HG03469 (cell line): ENCODE results near the gene C3orf70.

Source experiments
- ATAC-seq: cut with Tn5 transposase; IDR thresholded peaks from one replicate; pipeline ENCODE4 v1.9.1; 2021; ENCODE audit warnings: mild to moderate bottlenecking, moderate library complexity, moderate number of reproducible peaks; ENCODE audit not compliant: unreplicated experiment

The C3orf70 gene

DNA sequence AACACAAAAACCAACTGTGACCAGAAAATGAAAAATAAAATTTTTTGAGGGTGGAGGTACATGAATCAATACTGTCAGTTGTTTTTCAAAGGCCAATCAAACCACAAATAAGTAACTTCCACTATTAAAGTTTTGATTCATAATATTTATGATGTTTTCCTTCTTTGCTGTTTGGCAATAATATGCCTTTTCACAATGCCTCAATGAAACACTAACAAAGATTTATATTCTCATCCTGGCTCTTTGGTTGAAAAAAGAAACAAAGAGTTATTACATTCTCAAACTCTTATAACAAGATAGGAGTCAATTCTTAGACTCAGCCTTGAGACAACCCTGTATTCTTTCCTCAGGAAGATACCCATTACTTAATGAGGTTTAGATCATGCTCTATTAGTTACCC is 63.1 kb downstream of the C3orf70 start:
- no peak for ATAC-seq

DNA sequence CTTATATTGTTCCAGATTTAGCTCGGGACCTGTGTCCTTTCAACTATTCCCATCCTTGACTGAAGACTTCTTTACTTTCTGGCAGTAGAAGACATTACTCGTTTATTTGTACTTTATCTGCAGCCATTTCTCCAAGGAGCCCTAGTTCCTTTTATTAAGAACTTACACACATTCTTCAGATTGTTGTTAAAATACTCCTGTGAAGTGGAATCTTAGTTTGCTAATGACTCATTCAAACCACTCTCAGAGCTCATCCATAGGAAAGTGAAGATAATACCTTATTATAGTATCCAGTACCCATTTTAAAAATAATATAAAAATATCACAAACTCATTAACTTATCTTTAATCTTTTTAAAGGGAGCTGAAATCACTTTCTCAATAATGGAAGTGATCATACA is 63.5 kb downstream of the C3orf70 start:
- no peak for ATAC-seq

DNA sequence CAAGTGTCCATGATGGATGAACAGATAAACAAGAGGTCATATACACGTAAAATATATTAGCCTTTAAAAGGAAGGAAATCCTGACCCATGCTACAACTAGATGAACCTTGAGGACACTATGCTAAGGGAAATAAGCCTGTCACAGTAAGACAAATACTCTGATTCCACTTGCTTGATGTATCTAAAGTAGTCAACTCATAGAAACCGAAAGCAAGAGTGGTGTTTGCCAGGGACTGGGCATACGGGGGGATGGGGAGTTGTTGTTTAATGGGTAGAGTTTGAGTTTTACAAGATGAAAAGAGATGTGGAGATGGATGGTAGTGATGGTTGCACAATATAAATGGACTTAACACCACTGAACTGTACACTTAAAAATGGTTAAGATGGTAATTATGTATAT is 65.4 kb downstream of the C3orf70 start:
- no peak for ATAC-seq

DNA sequence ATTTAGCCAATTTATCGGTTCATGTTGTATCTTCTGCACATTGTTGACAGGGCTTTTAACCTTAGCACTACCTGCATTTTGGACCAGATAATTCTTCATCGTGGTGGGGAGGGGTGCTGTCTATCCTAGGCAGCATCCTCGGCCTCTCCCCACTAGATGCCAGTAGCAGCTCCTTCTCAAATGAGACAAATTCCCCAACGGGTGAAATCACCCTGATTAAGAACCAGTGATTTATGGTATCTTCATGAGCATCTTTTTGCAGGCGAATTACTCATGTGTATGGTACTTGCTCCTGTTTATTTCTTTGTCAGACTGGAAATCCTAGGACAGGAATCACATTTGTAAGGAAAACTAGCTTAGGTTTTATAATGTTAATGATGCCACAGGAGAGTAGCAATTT is 68.0 kb downstream of the C3orf70 start:
- ATAC-seq = no peak

DNA sequence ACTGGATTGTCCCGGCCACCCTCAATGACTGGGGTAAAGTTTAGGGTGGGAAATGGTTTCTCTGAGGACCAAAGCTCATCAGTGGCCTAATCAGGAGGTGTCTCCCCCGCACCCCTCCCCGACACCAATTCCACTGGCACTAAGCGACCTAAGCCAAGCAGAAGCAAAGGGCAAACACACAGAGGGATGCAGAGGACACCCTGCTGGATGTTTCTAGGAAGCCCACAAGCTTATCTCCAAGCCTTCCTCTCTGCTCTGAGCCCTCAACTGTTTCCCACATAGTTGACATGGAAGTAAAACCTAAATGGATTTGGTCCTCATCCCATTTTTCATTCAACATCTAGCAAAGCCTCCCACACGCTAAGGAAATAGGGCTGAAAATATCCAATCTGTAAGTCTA is 68.5 kb downstream of the C3orf70 start:
- ATAC-seq = no peak

DNA sequence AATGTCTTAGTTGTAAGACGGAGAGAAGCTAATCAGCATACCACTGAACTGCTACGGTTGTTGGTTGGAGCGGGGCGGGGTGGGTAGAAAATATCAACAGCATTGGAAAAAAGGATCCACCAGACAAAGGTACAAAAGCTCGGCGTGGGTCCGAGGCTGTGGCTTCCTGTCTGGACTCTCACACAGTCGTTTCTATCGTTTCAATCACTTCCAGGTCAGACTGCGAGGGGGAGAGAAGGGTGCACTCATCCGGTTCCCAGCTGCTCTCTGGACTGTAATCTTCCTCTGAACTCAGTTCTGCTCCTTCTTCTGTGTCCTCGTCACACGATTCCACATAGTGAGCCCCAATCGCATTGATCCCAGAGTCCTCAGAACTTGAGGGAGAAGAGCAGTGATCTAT is 70.0 kb downstream of the C3orf70 start:
- ATAC-seq = no peak

DNA sequence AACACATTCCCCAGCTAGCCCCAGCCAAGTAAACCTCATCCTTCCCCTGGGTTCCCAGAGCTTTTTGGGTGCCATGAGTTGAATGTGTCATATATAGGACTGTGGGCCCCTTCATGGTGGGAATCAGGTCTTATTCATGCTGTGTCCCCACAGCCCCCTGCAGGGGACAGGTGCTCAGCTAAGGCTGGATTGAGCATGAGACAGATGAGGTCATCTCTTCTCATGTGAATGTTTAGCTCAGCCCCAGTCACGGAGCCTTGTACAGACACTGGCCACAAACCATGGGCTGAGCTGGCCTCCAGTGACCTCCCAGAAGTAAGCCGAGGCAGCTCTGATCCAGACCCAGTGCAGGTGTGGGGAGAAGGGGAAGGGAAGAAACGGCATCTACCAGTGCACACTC is 70.7 kb downstream of the C3orf70 start:
- no peak for ATAC-seq

DNA sequence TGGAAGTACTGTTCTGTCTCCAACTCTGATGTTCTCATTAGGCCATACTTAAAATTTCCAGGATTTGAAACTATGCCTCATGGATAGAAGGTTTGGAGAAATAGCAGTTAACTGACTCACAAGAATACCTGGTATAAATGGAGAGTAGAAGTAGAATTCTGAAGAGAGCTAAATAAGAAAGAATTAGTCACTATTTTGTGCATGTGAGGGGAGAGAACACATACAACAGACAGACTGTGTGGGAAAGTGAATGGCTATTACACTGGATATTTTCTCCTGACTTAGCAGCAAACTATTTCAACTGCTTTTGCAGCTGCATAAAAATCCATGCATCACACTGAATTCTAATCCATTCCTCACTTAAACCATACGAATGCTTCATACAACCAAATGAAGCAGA is 71.3 kb downstream of the C3orf70 start:
- no peak for ATAC-seq

DNA sequence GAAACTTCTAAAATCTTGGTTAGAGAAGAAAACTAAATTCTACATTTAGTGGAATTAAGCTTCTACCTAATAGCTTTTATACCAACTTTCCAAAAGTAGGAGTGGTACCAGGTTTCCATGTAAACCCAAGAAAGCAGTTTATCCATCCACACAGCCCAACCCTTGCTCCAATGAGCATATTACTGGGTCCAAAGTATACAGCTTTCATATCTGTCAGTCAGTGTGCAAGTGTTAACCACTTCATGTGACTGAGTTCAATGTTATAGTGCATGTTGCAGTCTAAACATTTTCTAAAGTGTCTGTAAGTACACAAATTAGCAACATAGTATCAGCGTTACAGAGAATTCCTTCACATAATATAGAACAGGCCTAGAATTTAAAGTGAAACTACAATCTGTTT is 73.2 kb downstream of the C3orf70 start:
- ATAC-seq = no peak

DNA sequence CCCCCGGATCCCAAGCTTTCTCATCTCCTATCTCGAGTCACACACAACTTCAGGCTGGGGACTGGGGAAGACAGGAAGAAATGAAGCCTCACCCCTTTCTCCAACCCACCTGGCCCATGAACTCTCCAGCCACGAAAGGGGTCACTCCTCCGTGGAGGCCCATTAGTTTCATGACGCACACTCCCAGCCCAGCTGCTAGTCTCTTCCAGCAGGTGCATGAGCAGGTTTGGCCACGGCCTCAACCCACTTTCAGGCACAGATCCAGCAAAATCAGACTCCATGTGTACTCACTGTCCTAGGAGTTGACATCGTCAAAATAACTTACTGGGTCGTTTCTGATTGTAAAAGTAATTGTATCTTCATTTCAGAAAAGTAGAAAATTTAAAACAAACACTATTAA is 76.6 kb downstream of the C3orf70 start:
- ATAC-seq = no peak

DNA sequence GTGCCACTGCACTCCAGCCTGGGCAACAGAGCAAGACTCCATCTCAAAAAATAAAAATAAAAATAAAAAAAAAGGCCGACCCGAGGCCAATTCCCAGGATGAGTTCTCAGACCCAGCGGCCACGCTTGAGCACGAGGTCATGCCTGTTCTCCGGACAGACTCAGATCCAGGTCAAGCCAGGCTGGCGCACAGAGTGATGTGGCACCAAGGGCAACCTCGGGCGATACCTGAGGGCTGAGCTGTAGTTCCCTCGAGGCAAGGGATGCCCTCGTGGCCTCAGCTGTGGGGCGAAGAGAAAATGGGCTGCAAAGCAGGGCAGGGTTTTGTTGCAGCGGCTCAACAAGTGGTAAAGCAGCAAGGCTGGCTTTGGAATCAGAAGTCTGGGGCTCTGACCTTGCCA is 77.3 kb downstream of the C3orf70 start:
- no peak for ATAC-seq

DNA sequence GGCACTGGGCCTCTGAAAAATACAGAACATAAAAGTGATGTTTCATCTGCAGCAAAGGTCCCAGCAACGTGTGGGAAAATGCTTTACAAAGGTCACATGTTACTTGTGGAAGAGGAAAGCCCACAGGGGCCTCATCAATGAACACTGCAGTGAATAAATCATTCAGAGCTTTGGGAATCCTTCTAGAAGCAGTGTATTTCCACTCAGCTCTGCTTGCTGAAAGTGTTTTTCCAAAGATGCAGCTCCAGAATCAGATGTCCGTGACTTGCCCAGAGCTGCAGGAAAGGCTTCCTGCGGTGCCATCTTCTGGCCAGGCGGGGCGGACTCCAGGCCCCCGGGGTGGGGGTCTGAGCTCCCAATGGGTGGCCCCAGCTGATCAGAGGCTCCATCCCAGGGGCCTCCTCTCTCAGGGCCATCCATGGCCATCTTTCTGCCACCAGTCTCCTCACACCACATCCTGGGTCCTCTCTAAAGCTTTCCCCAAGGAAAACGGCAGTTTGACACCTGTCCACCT is 81.5 kb downstream of the C3orf70 start:
- no peak for ATAC-seq

DNA sequence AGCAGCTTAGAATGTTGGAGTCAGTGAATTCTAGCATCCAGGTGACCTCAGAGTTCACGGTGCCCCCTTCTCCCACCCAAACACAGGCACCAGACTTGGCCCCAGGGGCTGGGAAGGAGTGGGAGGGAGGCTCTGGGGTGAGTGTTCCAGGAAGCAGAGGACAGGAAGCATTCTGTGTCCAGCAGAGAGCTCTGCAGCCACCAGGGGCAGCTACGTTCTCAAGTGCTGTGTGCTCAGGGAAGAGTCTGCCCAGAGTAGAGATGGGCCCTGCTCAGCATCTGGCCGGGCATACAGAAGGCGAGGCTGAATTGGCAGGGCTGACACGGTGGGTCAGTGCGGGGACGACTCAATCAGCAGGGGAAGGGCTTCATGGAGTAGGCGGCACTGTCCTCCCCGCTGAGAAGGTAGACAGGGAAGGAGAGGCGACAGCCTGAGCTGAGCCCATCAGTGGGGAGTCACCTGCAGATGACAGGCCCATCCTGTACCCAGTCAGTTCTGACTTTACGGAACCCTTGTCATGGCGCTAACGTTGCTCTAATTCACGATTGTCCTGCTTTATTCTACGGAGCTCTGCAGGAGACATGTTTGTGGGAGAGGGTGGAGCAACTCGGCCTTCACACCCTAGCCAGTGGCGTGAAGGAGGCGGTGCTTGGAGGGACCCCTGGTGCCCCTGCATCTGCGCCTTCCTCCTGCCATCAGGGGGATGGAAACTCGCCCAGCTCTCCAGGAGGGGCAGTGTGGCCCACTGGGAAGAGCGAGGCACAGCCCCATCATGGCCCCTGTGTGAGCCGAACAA is 82.2 kb downstream of the C3orf70 start:
- no peak for ATAC-seq

DNA sequence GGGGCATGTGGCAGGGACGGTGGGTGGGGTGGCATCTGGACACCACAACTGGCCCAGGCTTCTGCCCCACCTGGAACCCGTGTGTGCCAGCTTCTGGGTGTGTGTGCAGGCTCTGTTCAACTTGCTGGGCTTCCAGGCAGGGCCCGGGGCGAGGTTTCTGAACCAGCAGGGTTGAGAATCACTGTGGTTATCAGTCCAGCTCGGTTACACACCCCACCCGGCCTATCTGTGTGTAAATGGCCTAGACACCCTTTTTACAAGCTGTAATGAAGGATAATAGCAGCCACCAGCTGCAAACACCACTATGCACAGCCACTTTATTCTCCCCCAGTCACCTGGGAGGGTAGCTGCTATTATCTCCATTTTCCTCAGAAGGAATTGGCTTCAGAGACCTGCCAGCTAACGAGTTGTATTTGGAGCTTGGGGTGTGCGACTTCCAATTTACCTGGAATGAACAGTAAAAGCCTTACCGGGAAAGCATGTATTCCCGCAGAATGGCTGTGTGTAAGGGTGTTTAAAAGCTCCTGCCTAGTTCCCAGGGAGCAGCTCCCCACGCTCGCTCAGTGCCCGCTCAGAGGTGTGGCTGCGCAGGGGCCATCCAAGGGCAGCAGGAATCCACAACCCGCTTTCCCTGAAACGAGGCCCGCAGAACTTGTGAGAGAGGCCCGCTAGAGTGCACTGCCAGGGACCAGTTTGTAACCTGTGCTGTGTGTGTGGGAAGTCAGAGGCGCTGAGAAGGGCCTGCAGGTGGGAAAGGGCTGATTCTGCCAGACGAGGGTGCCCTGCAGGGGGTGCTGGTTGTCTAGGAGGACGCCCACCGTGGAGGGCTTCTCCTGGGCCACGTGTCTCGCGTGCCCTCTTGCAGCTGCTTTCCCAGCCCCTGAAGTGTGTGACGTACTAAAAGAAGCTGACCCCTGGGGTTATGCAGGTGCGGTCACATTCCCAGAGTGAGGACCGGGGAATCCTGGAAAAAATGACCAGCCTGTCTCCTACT is 83.5 kb downstream of the C3orf70 start:
- ATAC-seq = no peak

DNA sequence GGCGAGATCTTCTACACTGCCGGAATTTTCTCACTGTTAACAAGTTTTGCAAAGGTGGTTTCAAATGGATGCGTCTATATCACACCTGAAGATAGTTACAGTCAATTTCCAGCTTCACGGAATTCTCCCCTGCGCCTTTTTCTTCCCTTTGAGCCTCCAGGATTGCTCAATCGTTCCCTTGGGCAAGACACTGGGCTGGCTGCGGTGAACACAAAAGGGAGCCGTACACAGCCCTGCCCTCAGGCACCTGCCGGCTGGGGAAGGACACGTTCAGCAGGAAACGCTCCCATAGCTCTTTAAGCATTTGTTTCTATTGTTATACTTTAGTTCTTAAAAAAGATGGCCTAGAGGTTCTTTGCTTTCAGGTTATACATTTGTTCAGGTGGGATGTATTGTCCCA is 85.7 kb downstream of the C3orf70 start:
- no peak for ATAC-seq

DNA sequence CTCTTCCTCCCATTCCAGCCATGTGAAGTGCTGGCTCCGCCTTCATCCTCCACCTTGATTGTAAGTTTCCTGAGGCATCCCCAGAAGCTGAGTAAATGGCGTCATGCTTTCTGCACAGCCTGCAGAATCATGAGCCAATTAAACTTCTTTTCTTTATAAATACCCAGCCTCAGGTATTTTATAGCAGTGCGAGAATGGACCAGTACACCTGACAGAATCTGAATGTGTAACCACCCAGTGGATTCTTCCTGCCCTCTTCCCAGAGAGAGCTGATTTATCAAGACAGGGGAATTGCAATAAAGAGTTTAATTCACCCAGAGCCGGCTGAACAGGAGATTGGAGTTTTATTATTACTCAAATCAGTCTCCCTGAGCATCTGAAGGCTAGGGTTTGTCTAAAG is 86.6 kb downstream of the C3orf70 start:
- ATAC-seq = no peak

DNA sequence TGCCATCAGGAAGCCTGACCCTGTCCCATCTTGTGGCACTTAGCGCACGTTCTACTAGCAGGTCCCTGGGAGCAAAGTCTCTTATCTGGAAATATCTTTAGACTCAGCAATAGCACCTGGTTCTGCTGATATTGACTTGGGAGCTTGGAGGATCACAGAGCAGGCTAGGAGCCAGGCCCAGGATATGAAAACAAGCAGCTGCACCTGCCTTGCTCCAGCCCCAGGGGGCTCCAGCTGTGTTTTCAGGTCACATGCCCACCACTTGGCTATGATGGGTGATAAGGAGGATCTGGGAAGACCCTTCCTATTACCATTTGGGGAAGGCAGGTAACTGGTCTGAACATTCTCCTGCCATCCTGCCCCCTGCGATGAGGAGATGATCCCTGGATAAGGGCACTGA is 87.8 kb downstream of the C3orf70 start:
- ATAC-seq = no peak

DNA sequence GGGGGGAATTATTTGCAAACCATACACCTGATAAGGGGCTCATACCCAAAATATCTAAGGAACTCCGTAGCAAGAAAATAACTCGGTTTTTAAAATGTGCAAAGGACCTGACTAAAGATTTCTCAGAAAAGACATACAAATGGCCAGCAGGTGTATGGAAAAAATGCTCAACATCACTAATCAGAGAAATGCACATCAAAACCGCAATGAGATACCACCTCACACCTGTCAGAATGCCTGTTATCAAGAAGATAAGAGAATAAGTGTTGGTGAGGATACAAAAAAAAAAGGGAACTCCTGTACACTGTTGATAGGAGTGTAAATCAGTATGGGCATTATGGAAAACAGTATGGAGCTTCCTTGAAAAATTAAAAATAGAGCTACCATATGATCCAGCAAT is 89.4 kb downstream of the C3orf70 start:
- ATAC-seq = no peak

DNA sequence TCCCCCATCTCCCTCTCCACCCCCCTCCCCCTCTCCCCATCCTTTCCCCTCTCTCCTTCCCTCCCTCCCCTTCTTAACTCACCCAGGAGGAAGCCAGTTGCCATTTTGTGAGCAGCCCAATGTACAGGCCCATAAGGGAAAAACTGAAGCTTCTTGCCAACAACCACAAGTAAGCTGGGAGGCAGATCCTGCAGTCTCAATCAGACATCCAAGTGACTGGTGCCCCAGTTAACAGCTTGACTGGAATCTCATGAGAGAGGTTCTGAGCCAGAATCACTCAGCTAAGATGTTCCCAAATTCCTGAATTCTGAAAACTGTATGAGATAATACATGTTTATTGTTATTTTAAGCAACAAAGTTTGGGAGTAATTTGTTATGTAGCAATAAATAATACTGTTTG is 90.7 kb downstream of the C3orf70 start:
- ATAC-seq = no peak

DNA sequence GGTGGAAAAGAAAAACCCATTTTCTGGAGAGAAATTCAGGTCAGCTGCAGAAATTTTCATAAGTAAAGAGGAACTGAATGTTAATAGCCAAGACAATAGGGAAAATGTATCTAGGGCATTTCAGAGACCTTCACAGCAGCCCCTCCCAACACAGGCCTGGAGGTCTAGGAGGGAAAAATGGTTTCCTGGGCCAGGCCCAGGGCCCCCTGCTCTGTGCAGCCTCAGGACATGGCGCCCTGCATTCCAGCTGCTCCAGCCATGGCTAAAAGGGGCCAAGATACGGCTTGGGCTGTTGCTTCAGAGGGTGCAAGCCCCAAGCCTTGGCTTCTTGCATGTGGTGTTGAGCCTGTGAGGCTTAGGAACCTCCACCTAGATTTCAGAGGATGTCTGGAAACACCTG is 92.2 kb downstream of the C3orf70 start:
- ATAC-seq = no peak

DNA sequence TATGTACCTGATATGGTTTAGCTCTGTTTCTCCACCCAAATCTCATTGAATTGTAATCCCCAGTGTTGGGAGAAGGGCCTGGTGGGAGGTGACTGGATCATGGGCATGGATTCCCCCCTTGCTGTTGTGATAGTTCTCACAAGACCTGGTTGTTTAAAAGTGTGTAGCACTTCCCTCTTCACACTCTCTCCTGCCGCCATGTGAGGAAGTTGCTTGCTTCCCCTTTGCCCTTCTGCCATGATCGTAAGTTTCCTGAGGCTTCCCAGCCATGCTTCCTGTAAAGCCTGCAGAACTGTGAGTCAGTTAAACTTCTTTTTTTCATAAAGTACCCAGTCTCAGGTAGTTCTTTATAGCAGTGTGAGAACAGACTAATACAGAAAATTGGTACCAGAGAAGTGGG is 93.1 kb downstream of the C3orf70 start:
- no peak for ATAC-seq

DNA sequence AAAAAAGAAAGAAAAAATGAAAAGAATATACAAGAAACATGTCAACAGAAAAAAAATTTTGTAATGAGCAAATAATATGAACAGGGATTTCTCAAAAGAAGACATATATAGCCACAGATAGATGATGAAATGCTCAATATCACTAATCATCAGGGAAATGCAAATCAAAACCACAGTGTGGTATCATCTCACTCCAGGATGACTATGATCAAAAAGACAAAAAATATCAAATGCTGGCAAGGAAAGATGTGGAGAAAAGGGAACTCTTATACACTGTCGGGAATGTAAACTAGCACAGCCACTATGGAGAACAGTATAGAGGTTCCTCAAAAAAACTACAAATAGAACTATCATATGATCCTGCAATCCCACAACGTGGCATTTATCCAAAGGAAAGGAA is 94.1 kb downstream of the C3orf70 start:
- no peak for ATAC-seq
